ENCODE data around the gene MAP4K4. TPM values are rescaled to one million over a fixed set of nuclear protein-coding genes. Genes with fewer than 3 reads are reported as not detected.

The MAP4K4 gene
- total RNA-seq, 2 donors from 2014 or later = 60.1 to 147 TPM

GRCh38 chr2:101830146-101830545, 132.6 kb downstream of the MAP4K4 start:
- TF ChIP-seq CTCF (IDR thresholded peaks at IDR 0.05) = no peak
- Histone ChIP-seq H3K4me1 (ENCODE audit: control insufficient read depth in 1 of 2, low read depth in 2 of 2) (peaks cover 16 to 44% of the 10 kb centered on the region in 2 donors), H3K27me3 (replicated peaks; ENCODE audit: insufficient read depth) (no peaks in the 10 kb centered on the region)

GRCh38 chr2:101830555-101830954, 133.0 kb downstream of the MAP4K4 start:
- ATAC-seq (ENCODE audit: insufficient number of reproducible peaks, low FRiP score, low read depth) = no peak
- no peak for DNase-seq (ENCODE audit: low spot score)
- Histone ChIP-seq H3K27ac (peak overlapping the region in 1 of 2 donors; percentile 13), H3K4me3 (no peak overlapping the region), H3K27me3 (replicated peaks; ENCODE audit: insufficient read depth) (no peaks in the 10 kb centered on the region), H3K4me1 (ENCODE audit: control insufficient read depth in 1 of 2, low read depth in 2 of 2) (peaks cover 16 to 48% of the 10 kb centered on the region in 2 donors), H3K9me3 (no peaks in the 10 kb centered on the region), H3K36me3 (peaks cover 13% of the 10 kb centered on the region)
- TF ChIP-seq CTCF (IDR thresholded peaks at IDR 0.05) = no peak

More at GRCh38 chr2:101830146-101830545, 132.6 kb downstream of the MAP4K4 start:
- no peaks in the 10 kb centered on the region for H3K9me3 ChIP-seq
- no peak overlapping the region for H3K4me3 ChIP-seq
- ATAC-seq (ENCODE audit: insufficient number of reproducible peaks, low FRiP score, low read depth) (no peak), DNase-seq (ENCODE audit: low spot score) (no peak)
- H3K36me3 ChIP-seq = peaks cover 10% of the 10 kb centered on the region
- peak overlapping the region in 1 of 2 donors; percentile 13 for H3K27ac ChIP-seq

DNA sequence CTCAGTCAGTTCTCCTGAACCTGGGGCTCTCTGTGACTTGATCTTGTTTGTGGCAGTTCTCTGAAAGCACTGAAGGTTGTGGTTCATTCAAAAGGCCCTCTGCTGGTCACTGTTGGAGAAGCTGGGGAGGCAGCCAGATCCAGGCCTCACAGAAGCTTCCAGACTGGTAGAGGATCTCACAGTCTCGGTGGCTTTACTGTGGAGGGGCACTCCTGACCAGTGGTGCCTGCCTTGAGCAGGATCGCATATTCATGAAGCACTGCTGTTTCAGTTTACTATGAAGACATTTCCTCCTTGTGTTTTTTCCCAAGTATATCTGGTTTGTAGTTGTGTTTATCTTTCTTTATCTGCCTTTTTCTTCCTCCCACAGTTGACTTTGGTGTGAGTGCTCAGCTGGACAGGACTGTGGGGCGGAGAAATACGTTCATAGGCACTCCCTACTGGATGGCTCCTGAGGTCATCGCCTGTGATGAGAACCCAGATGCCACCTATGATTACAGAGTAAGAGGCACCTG, 133.9 kb downstream of the MAP4K4 start:
- H3K4me3 ChIP-seq = no peak overlapping the region
- H3K27ac ChIP-seq = peak overlapping the region; percentile 5 to 34
- peaks cover 16 to 48% of the 10 kb centered on the region in 2 donors for H3K4me1 ChIP-seq (ENCODE audit: control insufficient read depth in 1 of 2, low read depth in 2 of 2)
- H3K27me3 ChIP-seq (replicated peaks; ENCODE audit: insufficient read depth) = no peaks in the 10 kb centered on the region
- peaks cover 19% of the 10 kb centered on the region for H3K36me3 ChIP-seq
- DNase-seq (ENCODE audit: low spot score) = peak; percentile 52
- TF ChIP-seq CTCF (IDR thresholded peaks at IDR 0.05) = peak; percentile 78
- ATAC-seq (ENCODE audit: insufficient number of reproducible peaks, low FRiP score, low read depth) = peak; percentile 76
- no peaks in the 10 kb centered on the region for H3K9me3 ChIP-seq

DNA sequence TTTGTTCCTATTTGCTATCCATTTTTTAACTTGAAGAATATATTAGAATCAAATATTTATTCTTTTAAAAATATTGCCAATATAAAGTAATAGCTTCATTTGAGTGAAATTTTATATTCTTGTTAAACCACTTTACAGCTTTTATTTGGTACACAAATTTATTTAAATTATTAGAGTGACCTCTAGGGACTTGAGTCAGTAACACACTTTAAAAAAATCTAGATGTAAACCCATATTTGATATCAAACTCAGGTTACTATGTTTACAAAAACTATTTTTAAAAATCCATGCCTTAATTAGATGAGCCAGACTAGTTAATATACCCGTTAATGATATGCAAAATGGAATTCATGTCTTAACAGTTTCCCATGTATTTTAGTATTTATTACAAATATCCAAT, 134.6 kb downstream of the MAP4K4 start:
- Histone ChIP-seq H3K27ac (no peak overlapping the region), H3K9me3 (no peaks in the 10 kb centered on the region), H3K27me3 (replicated peaks; ENCODE audit: insufficient read depth) (no peaks in the 10 kb centered on the region), H3K4me3 (no peak overlapping the region), H3K36me3 (peaks cover 19% of the 10 kb centered on the region), H3K4me1 (ENCODE audit: control insufficient read depth in 1 of 2, low read depth in 2 of 2) (peaks cover 10 to 42% of the 10 kb centered on the region in 2 donors)
- ATAC-seq (ENCODE audit: insufficient number of reproducible peaks, low FRiP score, low read depth) (no peak), DNase-seq (ENCODE audit: low spot score) (no peak)
- peak; percentile 44 for TF ChIP-seq CTCF (IDR thresholded peaks at IDR 0.05)

DNA sequence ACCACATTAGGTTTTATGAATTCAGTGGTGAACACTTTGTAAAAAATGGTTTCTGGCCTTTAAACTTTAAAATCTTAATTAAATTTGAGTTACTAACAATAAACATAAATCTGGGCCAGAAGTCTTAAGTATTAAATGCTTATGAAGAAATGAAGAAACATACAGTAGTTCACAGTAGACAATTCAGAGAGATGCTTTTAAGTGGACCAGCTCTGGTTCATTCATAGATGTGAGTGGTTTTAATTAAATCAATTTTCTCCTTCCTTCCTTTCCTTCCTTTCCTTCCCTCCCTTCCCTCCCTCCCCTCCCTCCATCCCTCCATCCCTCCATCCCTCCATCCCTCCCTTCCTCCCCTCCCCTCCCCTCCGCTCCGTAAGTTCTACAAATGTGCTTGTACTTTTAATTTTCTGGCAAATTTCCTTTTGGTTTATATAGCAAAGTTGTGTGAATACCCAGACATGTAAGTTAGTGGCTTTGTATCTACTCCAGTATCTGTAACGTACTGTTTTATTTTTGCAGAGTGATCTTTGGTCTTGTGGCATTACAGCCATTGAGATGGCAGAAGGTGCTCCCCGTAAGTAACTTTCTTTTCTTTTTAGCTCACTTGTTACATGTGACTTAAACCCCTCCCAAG, 136.5 kb downstream of the MAP4K4 start:
- Histone ChIP-seq H3K4me3 (no peak overlapping the region), H3K36me3 (peaks cover 19% of the 10 kb centered on the region), H3K9me3 (no peaks in the 10 kb centered on the region), H3K27me3 (replicated peaks; ENCODE audit: insufficient read depth) (no peaks in the 10 kb centered on the region), H3K27ac (no peak overlapping the region), H3K4me1 (ENCODE audit: control insufficient read depth in 1 of 2, low read depth in 2 of 2) (peaks cover 3 to 23% of the 10 kb centered on the region in 2 donors)
- DNase-seq (ENCODE audit: low spot score) (no peak), ATAC-seq (ENCODE audit: insufficient number of reproducible peaks, low FRiP score, low read depth) (no peak)
- TF ChIP-seq CTCF (IDR thresholded peaks at IDR 0.05) = no peak
